LNCAP (cell line): Measurements from ENCODE around the gene HEYL.

Source experiments
- TF ChIP-seq, protein P1 (sequence below): fragments of 450-650 bp; IDR thresholded peaks from 2 replicates; pipeline ENCODE4 v1.5.1; 2017; ENCODE audit warnings: mild to moderate bottlenecking

Gene HEYL

DNA sequence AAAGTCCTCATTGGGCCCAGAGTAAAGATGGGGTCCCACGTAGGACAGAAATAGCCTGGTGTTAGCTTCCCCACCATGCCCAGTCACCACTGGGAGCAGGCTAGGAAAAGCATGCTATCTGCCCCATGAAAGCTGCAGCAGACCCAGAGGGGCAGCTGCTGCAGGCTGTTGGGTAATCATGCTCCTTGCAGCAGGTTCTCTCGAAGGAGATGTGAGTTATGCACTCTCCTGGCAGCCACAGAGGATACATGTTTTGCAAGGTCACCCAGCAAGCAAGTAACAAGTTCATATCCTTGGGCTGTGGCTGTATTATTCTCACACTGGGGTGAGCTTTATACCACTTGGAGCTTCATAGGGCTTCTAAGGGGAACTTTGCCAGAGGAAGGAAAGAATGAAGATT lies 9.1 kb upstream of the HEYL start:
- TF ChIP-seq, protein P1, sequence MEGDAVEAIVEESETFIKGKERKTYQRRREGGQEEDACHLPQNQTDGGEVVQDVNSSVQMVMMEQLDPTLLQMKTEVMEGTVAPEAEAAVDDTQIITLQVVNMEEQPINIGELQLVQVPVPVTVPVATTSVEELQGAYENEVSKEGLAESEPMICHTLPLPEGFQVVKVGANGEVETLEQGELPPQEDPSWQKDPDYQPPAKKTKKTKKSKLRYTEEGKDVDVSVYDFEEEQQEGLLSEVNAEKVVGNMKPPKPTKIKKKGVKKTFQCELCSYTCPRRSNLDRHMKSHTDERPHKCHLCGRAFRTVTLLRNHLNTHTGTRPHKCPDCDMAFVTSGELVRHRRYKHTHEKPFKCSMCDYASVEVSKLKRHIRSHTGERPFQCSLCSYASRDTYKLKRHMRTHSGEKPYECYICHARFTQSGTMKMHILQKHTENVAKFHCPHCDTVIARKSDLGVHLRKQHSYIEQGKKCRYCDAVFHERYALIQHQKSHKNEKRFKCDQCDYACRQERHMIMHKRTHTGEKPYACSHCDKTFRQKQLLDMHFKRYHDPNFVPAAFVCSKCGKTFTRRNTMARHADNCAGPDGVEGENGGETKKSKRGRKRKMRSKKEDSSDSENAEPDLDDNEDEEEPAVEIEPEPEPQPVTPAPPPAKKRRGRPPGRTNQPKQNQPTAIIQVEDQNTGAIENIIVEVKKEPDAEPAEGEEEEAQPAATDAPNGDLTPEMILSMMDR: no peak

DNA sequence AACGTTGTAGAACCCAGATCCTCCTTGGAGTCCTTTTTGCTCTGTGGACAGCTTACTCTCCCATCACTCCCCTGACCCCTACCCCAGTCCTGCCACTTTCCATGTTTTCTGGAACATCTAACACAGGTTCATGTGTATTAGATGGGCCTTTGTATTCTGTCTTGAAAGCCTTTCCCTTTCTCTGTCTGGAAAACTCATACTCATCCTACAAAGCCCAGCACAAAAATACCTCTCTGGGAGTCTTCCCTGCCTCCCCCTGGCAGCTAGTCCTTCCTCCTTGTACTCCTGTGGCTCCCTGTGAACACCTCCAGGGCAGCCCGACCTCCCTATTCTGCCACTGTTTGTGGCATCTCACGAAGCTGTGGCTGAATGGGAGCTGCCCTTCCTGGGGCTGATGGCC lies 7.8 kb upstream of the HEYL start:
- TF ChIP-seq, protein P1: no peak

DNA sequence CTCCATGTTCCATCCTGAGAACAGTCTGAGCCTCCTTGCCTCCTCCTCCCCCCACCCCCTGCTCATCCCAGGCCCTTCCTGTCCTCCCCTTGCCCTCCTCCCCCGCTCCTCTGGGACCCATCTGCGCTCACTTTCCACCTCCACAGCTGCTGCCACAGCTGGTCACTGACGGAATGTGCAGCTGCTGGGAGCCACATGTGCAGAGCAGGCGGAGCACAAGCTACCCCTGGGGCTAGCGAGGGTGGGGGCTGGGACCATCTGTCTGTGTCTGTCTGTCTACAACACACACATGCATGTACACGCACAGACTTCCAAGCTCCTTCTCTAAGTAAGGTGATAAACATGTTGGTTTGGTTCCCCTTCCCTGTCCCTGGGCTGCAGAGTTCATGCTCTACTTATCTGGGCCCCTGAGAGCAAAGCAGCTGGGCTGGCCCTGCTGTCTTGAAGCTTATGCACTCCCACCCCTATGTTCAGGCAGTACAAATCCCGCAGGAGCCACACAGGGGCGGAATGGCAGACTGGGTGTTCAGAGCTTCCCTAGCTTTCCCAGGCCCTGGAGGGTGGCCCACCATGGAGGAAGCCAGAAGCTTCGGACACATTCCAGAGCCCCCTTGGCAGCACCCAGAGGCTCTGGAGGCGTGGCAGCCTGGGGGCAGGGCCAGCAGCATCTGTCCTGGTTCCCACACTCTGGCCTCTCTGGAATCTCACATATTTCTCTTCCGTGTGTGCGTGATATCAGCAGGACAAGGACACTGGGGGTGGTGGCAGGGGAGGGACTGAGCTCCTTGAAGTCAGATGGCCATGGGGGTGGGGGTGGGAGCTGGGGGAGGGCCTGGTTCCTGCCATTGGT lies 7.0 kb upstream of the HEYL start:
- TF ChIP-seq, protein P1: no peak

DNA sequence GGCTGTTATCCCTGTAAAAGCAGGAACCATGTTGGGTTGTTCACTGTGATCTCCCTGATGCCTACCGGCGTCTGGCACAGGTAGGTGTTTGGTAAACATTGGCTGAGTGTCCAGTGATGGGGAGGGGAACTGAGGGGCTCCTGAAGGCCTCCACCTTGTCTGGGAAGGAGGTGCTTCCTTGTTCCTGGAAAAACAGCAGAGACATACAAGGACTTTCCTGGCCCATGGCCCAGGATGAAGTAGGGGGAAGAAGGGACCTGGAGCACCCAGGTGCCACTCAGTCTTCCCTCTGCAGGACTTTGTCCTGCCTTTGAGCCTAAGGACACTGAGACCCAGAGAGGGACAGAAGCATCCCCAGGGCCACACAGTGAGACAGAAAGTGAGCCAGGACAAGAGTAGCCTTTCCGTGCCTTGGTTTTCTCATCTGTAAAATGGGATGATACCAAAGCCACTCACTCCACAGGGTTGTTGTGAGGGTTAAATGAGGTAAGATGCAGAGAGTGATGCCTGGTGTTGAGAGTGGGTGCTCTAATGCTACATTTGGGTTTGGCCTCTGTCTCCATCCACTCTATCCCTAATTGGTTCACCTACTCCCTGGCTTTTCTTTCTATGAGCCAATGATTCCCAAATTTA lies 6.1 kb upstream of the HEYL start:
- TF ChIP-seq, protein P1: no peak

DNA sequence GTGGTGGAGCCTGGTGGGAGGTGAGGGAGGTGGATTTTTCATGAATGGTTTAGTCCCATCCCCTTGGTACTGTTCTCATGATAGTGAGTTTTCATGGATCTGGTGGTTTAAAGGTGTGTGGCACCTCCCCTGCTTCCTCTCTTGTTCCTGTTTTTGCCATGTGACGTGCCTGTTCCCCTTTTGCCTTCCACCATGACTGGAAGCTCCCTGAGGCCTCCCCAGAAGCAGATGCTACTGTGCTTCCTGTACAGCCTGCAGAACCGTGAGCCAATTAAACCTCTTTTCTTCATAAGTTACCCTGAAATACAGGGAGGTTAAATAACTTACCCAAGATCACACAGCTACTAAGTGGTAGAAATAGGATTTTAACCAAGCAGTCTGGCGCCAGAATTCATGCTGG lies 4.3 kb upstream of the HEYL start:
- TF ChIP-seq, protein P1: no peak

DNA sequence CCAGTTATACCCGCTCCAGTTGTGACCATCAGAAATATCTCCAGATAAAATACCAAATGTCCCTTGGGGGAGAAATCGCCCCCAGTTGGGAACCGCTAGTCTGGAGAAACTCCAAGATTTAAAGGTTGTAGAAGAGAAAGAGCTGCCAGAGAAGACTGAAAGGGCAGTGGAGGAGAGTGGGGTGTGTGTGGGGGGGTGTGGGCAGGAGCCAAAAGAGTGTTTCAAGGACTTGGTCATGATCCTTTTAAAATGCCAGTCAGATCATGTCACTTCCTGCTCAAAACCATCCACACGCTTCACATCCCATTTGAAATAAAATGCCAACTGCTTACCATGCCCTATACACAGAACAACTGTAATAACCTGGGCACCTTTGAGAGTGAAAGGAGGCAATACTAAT lies 3.4 kb upstream of the HEYL start:
- TF ChIP-seq, protein P1: no peak

DNA sequence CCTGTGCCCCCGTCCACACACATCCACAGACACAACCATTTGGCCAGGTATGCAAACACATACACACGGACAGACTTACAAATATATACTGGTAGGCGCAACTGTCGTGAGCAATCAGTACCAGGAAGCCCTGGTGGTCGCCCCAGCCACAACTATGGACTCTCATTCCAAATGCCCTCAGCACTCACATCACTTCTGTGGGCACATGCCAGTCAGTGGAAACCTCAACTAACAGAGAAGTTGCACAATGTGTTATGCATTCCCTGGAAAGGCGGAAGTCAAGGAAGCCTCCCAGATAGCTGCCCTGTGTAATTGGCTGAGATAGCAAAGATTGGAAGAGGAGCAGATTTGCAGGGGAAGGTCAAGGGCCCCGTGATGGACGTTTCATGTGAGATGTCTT lies 1.4 kb upstream of the HEYL start:
- TF ChIP-seq, protein P1: no peak
